Measurements from ENCODE around the gene PCSK1.
"Not testable (repeated sequence)": the region's sequence is repeated elsewhere in the genome, so short reads cannot be mapped to it uniquely, and the experiment has no call there.

PCSK1 gene

GRCh38 chr5:96425443-96425842, 7.6 kb downstream of the PCSK1 start:
- DNase-seq: no peak

- DNase-seq: no peak
Measured at GRCh38 chr5:96415897-96416296, 17.2 kb downstream of the PCSK1 start.

- DNase-seq: no peak
Measured at GRCh38 chr5:96412868-96413449, 20.1 kb downstream of the PCSK1 start.

GRCh38 chr5:96410013-96410412, 23.0 kb downstream of the PCSK1 start:
- DNase-seq: no peak

GRCh38 chr5:96408841-96409538, 24.1 kb downstream of the PCSK1 start:
- DNase-seq: no peak

GRCh38 chr5:96408210-96408777, 24.8 kb downstream of the PCSK1 start:
- DNase-seq: no peak

GRCh38 chr5:96407436-96407835, 25.6 kb downstream of the PCSK1 start:
- DNase-seq: no peak

GRCh38 chr5:96404191-96404867, 28.7 kb downstream of the PCSK1 start:
- no peak for DNase-seq

GRCh38 chr5:96402500-96402899, 30.5 kb downstream of the PCSK1 start:
- no peak for DNase-seq

GRCh38 chr5:96396878-96397277, 36.2 kb downstream of the PCSK1 start:
- no peak for DNase-seq

GRCh38 chr5:96395295-96395694, 37.8 kb downstream of the PCSK1 start:
- not testable (repeated sequence) for DNase-seq

- no peak for DNase-seq
Measured at GRCh38 chr5:96391921-96392320, 41.1 kb downstream of the PCSK1 start.

- no peak for DNase-seq
Measured at GRCh38 chr5:96388176-96388575, 44.9 kb downstream of the PCSK1 start.

- DNase-seq: no peak
Measured at GRCh38 chr5:96387616-96388015, 45.4 kb downstream of the PCSK1 start.

GRCh38 chr5:96385538-96385937, 47.5 kb downstream of the PCSK1 start:
- DNase-seq: no peak

- DNase-seq: no peak
Measured at GRCh38 chr5:96384353-96384752, 48.7 kb downstream of the PCSK1 start.

GRCh38 chr5:96381526-96381925, 51.5 kb downstream of the PCSK1 start:
- no peak for DNase-seq

GRCh38 chr5:96379896-96380295, 53.2 kb downstream of the PCSK1 start:
- DNase-seq: no peak

GRCh38 chr5:96377597-96377996, 55.5 kb downstream of the PCSK1 start:
- no peak for DNase-seq

- no peak for DNase-seq
Measured at GRCh38 chr5:96377167-96377566, 55.9 kb downstream of the PCSK1 start.

- no peak for DNase-seq
Measured at GRCh38 chr5:96374653-96375052, 58.4 kb downstream of the PCSK1 start.

GRCh38 chr5:96373381-96373733, 59.7 kb downstream of the PCSK1 start:
- DNase-seq: no peak

- no peak for DNase-seq
Measured at GRCh38 chr5:96372726-96373380, 60.2 kb downstream of the PCSK1 start.

GRCh38 chr5:96370976-96371375, 62.1 kb downstream of the PCSK1 start:
- DNase-seq: no peak
